SJCRH30 (cell line): ENCODE measurements around the gene HLCS. TPM values are rescaled to one million over a fixed set of nuclear protein-coding genes. Genes with fewer than 3 reads are reported as not detected.
A peak's percentile ranks its signal among the peaks of the same experiment; 100 is the strongest.
"Not testable (repeated sequence)": the region's sequence is repeated elsewhere in the genome, so short reads cannot be mapped to it uniquely, and the experiment has no call there.

Source experiments
- DNase-seq, 2 experiments: peaks; one replicate each; pipeline ENCODE4 v3.0.0-alpha.2; 2015 to 2020
- H3K27ac ChIP-seq: fragments of 250-450 bp; sonication (Bioruptor Pico); 2 replicates; pipeline ENCODE4 v1.5.1; 2020; ENCODE audit warnings: mild to moderate bottlenecking, moderate library complexity
- H3K27me3 ChIP-seq: fragments of 250-450 bp; sonication (Bioruptor Pico); 2 replicates; pipeline ENCODE4 v1.5.1; 2020; ENCODE audit warnings: mild to moderate bottlenecking, moderate library complexity
- H3K36me3 ChIP-seq: fragments of 250-450 bp; sonication (Bioruptor Pico); 2 replicates; pipeline ENCODE4 v1.5.1; 2020; ENCODE audit warnings: mild to moderate bottlenecking, moderate library complexity
- H3K4me1 ChIP-seq: fragments of 250-450 bp; sonication (Bioruptor Pico); 2 replicates; pipeline ENCODE4 v1.5.1; 2020; ENCODE audit warnings: mild to moderate bottlenecking, moderate library complexity
- H3K4me3 ChIP-seq: fragments of 250-450 bp; sonication (Bioruptor Pico); 2 replicates; pipeline ENCODE4 v1.5.1; 2020; ENCODE audit warnings: mild to moderate bottlenecking, moderate library complexity
- H3K9me3 ChIP-seq: fragments of 250-450 bp; sonication (Bioruptor Pico); replicated peaks from 2 replicates; pipeline ENCODE4 v1.5.1; 2020; ENCODE audit warnings: mild to moderate bottlenecking, moderate library complexity
- total RNA-seq: library from RNA; depleted of rRNA; stranded (reverse); fragments of >200 nt; shearing (Covaris generic); gene quantifications from 2 replicates; pipeline ENCODE4 v1.2.3, GENCODE V29; 2014

The HLCS gene
- total RNA-seq, 1 experiment from 2014 or later = 15.3 TPM

GRCh38 chr21:36990508-36991205 lies 24.2 kb upstream of the HLCS start:
- peak overlapping the region; percentile 79 for H3K4me3 ChIP-seq
- peak overlapping the region; percentile 94 for H3K27ac ChIP-seq
- no peaks in the 10 kb centered on the region for H3K36me3 ChIP-seq
- no peaks in the 10 kb centered on the region for H3K9me3 ChIP-seq
- H3K27me3 ChIP-seq = no peaks in the 10 kb centered on the region; the same call in 1 of the 2 replicates
- no peak for DNase-seq
- peaks cover 7% of the 10 kb centered on the region; the same call in 1 of the 2 replicates for H3K4me1 ChIP-seq

- DNase-seq = peak; percentile 95 to 96
These were observed 23.4 kb upstream of the HLCS start for GRCh38 chr21:36989699-36990507.

DNA sequence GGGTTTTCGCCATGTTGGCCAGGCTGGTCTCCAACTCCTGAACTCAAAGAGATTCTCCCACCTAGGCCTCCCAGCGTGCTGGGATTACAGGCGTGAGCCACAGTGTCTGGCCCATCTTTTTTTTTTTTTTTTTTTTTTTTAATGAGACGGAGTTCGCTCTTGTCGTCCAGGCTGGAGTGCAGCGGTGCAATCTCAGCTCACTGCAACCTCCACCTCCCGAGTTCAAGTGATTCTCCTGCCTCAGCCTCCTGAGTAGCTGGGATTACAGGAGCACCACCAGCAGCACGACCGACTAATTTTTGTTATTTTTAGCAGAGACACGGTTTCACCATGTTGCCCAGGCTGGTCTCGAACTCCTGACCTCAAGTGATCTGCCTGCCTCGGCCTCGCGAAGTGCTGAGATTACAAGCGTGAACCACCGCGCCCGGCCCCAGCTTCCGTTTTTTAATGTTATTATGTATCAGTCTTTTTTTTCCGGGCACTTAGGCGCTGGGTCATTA lies 22.8 kb upstream of the HLCS start:
- peak overlapping the region; percentile 79 for H3K4me3 ChIP-seq
- H3K9me3 ChIP-seq, H3K36me3 ChIP-seq, H3K4me1 ChIP-seq, DNase-seq, H3K27me3 ChIP-seq: not testable (repeated sequence)
- peak overlapping the region; percentile 94 for H3K27ac ChIP-seq

More at GRCh38 chr21:36989699-36990507, 23.4 kb upstream of the HLCS start:
- Histone ChIP-seq H3K4me3 (peak overlapping the region; percentile 79), H3K27me3 (no peaks in the 10 kb centered on the region; the same call in 1 of the 2 replicates), H3K9me3 (no peaks in the 10 kb centered on the region), H3K36me3 (no peaks in the 10 kb centered on the region), H3K27ac (peak overlapping the region; percentile 94), H3K4me1 (peaks cover 7% of the 10 kb centered on the region; the same call in 1 of the 2 replicates)

DNA sequence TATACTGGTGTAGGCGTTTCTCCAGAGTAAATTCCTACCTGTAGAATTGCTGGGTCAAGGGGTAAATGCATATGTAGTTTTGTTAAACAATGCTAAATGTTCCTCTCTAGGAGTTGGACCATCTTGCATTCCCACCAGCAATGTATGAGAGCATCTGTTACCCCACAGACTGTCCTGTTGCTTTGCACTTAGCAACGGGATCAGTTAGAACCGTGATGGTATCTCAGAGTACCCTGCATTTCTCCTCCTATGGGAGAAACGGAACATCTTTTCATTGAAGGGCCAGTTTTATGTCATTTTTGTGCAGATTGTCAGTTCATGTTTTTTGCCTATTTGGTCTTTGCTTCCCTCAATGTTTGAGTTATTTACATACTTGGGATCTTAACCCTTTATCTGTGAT lies 22.1 kb upstream of the HLCS start:
- no peak overlapping the region for H3K4me3 ChIP-seq
- no peak overlapping the region for H3K27ac ChIP-seq
- no peaks in the 10 kb centered on the region for H3K36me3 ChIP-seq
- DNase-seq = no peak
- H3K4me1 ChIP-seq = peaks cover 7% of the 10 kb centered on the region; the same call in 1 of the 2 replicates
- H3K27me3 ChIP-seq = no peaks in the 10 kb centered on the region; the same call in 1 of the 2 replicates
- H3K9me3 ChIP-seq = no peaks in the 10 kb centered on the region

DNA sequence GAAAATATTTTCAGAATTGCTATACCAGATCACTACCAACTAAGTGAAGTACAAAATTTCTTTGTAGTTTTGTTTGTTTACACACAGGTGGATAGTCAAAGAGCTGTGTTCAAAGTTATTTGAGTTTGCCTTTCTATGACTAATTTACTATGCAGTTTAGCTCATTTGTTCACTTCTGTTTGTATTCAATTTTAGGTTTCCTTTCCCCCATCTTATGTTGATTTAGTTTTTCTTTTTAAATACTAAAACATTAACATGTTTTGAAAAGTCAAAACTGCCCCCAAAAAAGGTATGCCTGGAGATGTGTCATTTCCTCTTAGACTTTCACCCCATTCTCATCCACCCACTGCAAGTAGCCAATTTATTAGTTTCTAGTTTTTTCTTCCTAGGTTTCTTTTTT lies 21.4 kb upstream of the HLCS start:
- H3K9me3 ChIP-seq = no peaks in the 10 kb centered on the region
- H3K4me3 ChIP-seq = no peak overlapping the region
- no peaks in the 10 kb centered on the region; the same call in 1 of the 2 replicates for H3K27me3 ChIP-seq
- DNase-seq = no peak
- H3K4me1 ChIP-seq = peaks cover 7% of the 10 kb centered on the region; the same call in 1 of the 2 replicates
- H3K27ac ChIP-seq = no peak overlapping the region
- H3K36me3 ChIP-seq = no peaks in the 10 kb centered on the region

GRCh38 chr21:36985751-36986594 lies 19.5 kb upstream of the HLCS start:
- no peak for DNase-seq
- Histone ChIP-seq H3K36me3 (no peaks in the 10 kb centered on the region), H3K4me1 (peaks cover 6% of the 10 kb centered on the region; the same call in 1 of the 2 replicates), H3K27me3 (no peaks in the 10 kb centered on the region; the same call in 1 of the 2 replicates), H3K9me3 (no peaks in the 10 kb centered on the region), H3K27ac (no peak overlapping the region), H3K4me3 (no peak overlapping the region)

GRCh38 chr21:36981977-36982700 lies 15.7 kb upstream of the HLCS start:
- no peaks in the 10 kb centered on the region for H3K36me3 ChIP-seq
- DNase-seq = no peak

GRCh38 chr21:36981049-36981391 lies 14.6 kb upstream of the HLCS start:
- Histone ChIP-seq H3K9me3 (no peaks in the 10 kb centered on the region), H3K4me3 (no peak overlapping the region), H3K27me3 (no peaks in the 10 kb centered on the region), H3K4me1 (peaks cover 5% of the 10 kb centered on the region; the same call in 1 of the 2 replicates), H3K27ac (no peak overlapping the region), H3K36me3 (no peaks in the 10 kb centered on the region)
- no peak for DNase-seq

More at GRCh38 chr21:36981977-36982700, 15.7 kb upstream of the HLCS start:
- Histone ChIP-seq H3K4me1 (peaks cover 5% of the 10 kb centered on the region; the same call in 1 of the 2 replicates), H3K4me3 (no peak overlapping the region), H3K27ac (no peak overlapping the region), H3K9me3 (no peaks in the 10 kb centered on the region), H3K27me3 (no peaks in the 10 kb centered on the region)

DNA sequence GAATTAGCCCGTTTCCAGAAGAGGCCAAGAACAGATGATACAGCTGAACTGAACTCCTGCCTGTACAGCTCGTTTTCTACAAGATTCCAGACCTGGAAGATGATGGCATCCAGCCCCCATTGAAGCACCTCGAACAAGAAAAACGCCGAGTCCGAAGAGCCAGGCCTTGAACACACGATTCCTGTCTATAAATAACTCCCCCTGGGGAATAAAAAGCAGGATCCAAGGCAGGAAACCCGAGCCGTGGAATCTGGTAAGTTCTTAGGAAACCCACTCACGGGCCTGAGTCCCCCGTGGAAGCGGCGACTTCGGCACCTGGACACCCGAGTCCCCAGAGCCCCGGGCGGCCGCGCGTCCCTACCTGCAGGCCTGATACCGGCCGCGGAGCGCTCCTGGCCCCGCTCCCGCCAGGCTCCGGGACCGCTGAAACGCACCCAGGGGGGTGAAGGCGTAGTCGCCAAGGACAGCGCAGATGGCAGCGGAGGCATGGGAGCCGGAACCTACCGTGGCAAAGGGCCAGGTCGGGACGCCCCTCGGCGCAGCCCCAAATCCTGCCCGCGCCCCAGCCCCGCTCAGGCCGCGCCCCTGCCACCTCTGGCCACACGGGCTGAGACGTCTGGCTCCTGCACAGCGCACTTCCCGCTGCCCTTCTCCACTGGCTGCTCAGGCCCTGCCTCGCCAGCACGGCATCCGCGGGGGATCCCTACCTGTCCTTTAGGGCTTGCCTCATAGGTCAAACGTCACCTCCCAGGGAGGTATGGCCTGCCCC lies 14.0 kb upstream of the HLCS start:
- no peak for DNase-seq
- no peaks in the 10 kb centered on the region for H3K9me3 ChIP-seq
- H3K27me3 ChIP-seq = no peaks in the 10 kb centered on the region
- no peaks in the 10 kb centered on the region for H3K36me3 ChIP-seq
- H3K4me1 ChIP-seq = peaks cover 5% of the 10 kb centered on the region; the same call in 1 of the 2 replicates
- H3K27ac ChIP-seq = no peak overlapping the region
- no peak overlapping the region for H3K4me3 ChIP-seq

- Histone ChIP-seq H3K27ac (no peak overlapping the region), H3K4me3 (no peak overlapping the region), H3K9me3 (no peaks in the 10 kb centered on the region), H3K27me3 (no peaks in the 10 kb centered on the region), H3K4me1 (peaks cover 5% of the 10 kb centered on the region; the same call in 1 of the 2 replicates), H3K36me3 (no peaks in the 10 kb centered on the region)
- DNase-seq = peak; percentile 48 to 77
These were observed 10.6 kb upstream of the HLCS start for GRCh38 chr21:36976882-36977651.

GRCh38 chr21:36976228-36976861 lies 9.9 kb upstream of the HLCS start:
- DNase-seq = no peak

DNA sequence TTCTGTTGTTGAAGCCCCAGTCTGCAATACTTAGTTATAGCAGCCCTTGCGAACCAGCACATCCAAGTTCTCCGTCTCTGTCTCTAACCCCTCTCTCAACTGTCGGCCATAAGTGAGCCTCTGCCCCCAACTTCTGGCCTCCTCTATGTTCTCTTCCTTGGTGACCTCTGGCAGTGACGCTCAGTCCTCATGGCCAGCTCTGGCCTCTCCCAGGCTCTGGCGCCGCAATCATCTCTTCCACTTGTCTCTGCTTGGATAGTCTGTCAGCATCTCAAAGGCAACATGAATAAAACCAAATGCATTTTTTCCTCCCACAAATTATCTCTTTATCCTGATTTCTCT lies 8.4 kb upstream of the HLCS start:
- H3K27me3 ChIP-seq = no peaks in the 10 kb centered on the region
- no peak for DNase-seq
- peaks cover 5% of the 10 kb centered on the region; the same call in 1 of the 2 replicates for H3K4me1 ChIP-seq
- H3K9me3 ChIP-seq = no peaks in the 10 kb centered on the region
- H3K36me3 ChIP-seq = no peaks in the 10 kb centered on the region
- no peak overlapping the region for H3K27ac ChIP-seq
- H3K4me3 ChIP-seq = no peak overlapping the region

More at GRCh38 chr21:36976228-36976861, 9.9 kb upstream of the HLCS start:
- Histone ChIP-seq H3K36me3 (no peaks in the 10 kb centered on the region), H3K4me1 (peaks cover 5% of the 10 kb centered on the region; the same call in 1 of the 2 replicates), H3K9me3 (no peaks in the 10 kb centered on the region), H3K27me3 (no peaks in the 10 kb centered on the region), H3K4me3 (no peak overlapping the region), H3K27ac (no peak overlapping the region)
